Peyer's patch (tissue), 4 donors: Measurements from ENCODE around the gene SMIM10. TPM values are rescaled to one million over a fixed set of nuclear protein-coding genes. Genes with fewer than 3 reads are reported as not detected.
A peak's percentile ranks its signal among the peaks of the same experiment; 100 is the strongest.
"Not testable (repeated sequence)": the region's sequence is repeated elsewhere in the genome, so short reads cannot be mapped to it uniquely, and the experiment has no call there.

Source experiments
- DNase-seq, 3 donors: peaks; one replicate each; pipeline ENCODE4 v3.0.0-alpha.2; 2017 to 2019
- H3K27ac ChIP-seq, 4 donors: fragments of 200-600 bp; sonication (generic); one replicate each; pipeline ENCODE4 v1.5.1; 2016 to 2019
- H3K27me3 ChIP-seq, 2 donors: fragments of 200-600 bp; sonication (generic); one replicate each; pipeline ENCODE4 v1.5.1; 2019
- H3K36me3 ChIP-seq, 3 donors: fragments of 200-600 bp; sonication (generic); one replicate each; pipeline ENCODE4 v1.5.1; 2016 to 2019
- H3K4me1 ChIP-seq, 4 donors: fragments of 200-600 bp; sonication (generic); one replicate each; pipeline ENCODE4 v1.5.1; 2016 to 2019
- H3K4me3 ChIP-seq, 4 donors: fragments of 200-600 bp; sonication (generic); 1 replicate in 3 of 4; 2 replicates in 1 of 4; pipeline ENCODE4 v1.5.1; 2016 to 2019; ENCODE audit warnings: mild to moderate bottlenecking in 1 of 4
- H3K9me3 ChIP-seq, 4 donors: fragments of 200-600 bp; sonication (generic); one replicate each; pipeline ENCODE4 v1.5.1; 2016 to 2019; ENCODE audit warnings: mild to moderate bottlenecking in 1 of 4
- POLR2A ChIP-seq, 2 donors: fragments of 450-650 bp; IDR thresholded peaks; one replicate each; pipeline ENCODE4 v1.5.1; 2017; ENCODE audit warnings: antibody characterized with exemption in 2 of 2, mild to moderate bottlenecking in 2 of 2, moderate library complexity in 2 of 2
- total RNA-seq, 4 donors: library from RNA; depleted of rRNA; stranded (reverse); fragments of >200 nt; gene quantifications; one replicate each; pipeline ENCODE4 v1.1.0, GENCODE V29; 2016
- TF ChIP-seq, protein P1 (sequence below), 6 experiments: fragments of 450-650 bp in 4 of 6; fragments of 200-600 bp in 2 of 6; sonication (generic) in 1 of 6; IDR thresholded peaks; one replicate each; pipeline ENCODE4 v1.5.1; 2017 to 2019; ENCODE audit warnings: antibody characterized with exemption in 6 of 6, mild to moderate bottlenecking in 3 of 6, moderate library complexity in 1 of 6

SMIM10 gene
- 1 to 10 TPM in 2 of 4 donors, not detected in 2; 2.4 to 4.1 TPM for total RNA-seq

DNA sequence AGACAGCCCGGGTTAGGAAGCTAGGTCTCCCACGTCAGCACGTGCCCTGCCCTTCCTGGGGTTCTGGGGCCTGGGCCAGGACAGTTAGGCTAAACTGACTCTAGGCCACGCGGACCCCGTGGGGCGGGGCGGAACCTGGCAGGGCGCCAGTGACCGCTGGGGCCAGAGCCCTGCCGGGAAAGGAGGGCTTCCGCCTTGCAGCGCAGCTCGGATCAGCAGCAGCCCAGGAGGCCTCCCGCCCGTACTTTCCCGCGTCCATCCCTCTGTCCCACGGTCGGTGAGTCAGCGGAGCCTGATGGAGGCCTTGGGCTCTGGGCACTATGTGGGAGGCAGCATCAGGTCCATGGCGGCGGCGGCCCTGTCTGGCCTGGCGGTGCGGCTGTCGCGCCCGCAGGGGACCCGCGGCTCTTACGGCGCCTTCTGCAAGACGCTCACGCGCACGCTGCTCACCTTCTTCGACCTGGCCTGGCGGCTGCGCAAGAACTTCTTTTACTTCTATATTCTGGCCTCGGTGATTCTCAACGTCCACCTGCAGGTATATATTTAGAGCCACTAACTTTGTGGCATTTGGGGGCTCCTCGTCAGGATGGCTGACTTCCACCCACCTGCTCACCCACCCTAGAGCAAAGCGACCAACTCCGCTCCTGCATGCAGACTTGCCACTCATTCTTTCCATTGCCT is at the start of gene SMIM10:
TSS of gene SMIM10 (plus strand) at position 191 of the 681 bp plus-strand sequence. CDS start at position 296, 105 bp downstream.
- TF ChIP-seq, protein P1, sequence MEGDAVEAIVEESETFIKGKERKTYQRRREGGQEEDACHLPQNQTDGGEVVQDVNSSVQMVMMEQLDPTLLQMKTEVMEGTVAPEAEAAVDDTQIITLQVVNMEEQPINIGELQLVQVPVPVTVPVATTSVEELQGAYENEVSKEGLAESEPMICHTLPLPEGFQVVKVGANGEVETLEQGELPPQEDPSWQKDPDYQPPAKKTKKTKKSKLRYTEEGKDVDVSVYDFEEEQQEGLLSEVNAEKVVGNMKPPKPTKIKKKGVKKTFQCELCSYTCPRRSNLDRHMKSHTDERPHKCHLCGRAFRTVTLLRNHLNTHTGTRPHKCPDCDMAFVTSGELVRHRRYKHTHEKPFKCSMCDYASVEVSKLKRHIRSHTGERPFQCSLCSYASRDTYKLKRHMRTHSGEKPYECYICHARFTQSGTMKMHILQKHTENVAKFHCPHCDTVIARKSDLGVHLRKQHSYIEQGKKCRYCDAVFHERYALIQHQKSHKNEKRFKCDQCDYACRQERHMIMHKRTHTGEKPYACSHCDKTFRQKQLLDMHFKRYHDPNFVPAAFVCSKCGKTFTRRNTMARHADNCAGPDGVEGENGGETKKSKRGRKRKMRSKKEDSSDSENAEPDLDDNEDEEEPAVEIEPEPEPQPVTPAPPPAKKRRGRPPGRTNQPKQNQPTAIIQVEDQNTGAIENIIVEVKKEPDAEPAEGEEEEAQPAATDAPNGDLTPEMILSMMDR (IDR thresholded peaks at IDR 0.05), result no peak
- H3K4me1 ChIP-seq, result no peaks in the 10 kb centered on the region
- no peaks in the 10 kb centered on the region for H3K27me3 ChIP-seq
- peak within 1 kb of the TSS in 2 of 4 donors; percentile 26 to 38 for H3K27ac ChIP-seq
- H3K4me3 ChIP-seq, result peak within 1 kb of the TSS; percentile 30 to 49 (median 34)
- H3K9me3 ChIP-seq, result no peaks in the 10 kb centered on the region
- DNase-seq, result peak; percentile 19 to 69 (median 56)
- H3K36me3 ChIP-seq, result no peaks in the 10 kb centered on the region

DNA sequence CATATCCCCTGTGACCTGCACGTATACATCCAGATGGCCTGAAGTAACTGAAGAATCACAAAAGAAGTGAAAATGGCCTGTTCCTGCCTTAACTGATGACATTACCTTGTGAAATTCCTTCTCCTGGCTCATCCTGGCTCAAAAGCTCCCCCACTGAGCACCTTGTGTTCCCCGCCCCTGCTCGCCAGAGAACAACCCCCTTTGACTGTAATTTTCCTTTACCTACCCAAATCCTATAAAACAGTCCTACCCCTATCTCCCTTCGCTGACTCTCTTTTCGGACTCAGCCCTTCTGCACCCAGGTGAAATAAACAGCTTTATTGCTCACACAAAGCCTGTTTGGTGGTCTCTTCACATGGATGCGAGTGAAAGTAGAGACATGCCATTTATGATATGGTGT is 44.4 kb upstream of the SMIM10 start:
- not testable (repeated sequence) for H3K36me3 ChIP-seq, H3K27me3 ChIP-seq, H3K9me3 ChIP-seq, H3K27ac ChIP-seq, H3K4me1 ChIP-seq, DNase-seq, H3K4me3 ChIP-seq

DNA sequence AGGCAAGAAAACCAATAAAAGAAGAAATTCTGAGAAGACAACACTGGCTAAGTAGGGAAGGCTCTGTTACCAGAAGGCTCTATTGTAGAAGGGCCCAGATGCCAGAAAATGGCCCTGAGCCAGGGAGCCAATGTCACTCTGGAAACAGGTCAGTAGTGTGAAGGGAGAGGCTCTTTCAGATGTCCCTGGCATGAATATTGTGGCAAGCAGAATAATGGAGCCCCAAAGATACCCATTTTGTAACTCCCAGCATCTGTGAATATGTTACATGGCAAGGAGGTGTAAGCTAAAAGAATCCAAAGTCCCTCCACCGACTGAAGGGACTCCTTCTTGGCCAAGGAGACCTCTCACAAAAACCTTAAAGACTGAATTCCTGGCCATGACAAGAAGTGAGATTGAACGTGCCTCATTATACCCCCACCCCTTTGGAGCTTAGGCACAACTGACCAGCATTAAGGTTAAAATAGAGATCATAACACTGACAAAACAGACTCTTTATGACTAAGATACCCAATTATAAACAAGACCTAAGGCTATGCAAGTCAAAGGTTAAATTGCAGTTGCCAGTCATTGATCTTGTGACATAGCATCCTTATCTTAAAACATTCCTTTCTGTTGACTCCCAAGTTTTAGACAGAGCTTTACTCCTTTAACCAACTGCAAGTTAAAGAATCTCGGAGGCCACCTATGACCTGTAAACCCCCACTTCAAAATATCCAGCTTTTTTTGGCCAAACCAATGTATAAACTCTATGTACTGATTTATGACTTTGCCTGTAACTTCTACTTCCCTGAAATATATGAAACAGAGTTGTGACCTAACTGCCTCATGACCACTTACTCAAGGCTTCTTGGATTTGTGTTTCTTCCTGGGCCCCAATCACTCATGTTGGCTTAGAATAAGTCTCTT is 42.2 kb upstream of the SMIM10 start:
- H3K36me3 ChIP-seq, result no peaks in the 10 kb centered on the region
- DNase-seq, result no peak
- H3K9me3 ChIP-seq, result no peaks in the 10 kb centered on the region
- no peak overlapping the region for H3K4me3 ChIP-seq
- no peaks in the 10 kb centered on the region for H3K27me3 ChIP-seq
- H3K4me1 ChIP-seq, result no peaks in the 10 kb centered on the region
- H3K27ac ChIP-seq, result no peak overlapping the region
- TF ChIP-seq, protein P1 (IDR thresholded peaks at IDR 0.05), result no peak
- TF ChIP-seq POLR2A (IDR thresholded peaks at IDR 0.05), result no peak

DNA sequence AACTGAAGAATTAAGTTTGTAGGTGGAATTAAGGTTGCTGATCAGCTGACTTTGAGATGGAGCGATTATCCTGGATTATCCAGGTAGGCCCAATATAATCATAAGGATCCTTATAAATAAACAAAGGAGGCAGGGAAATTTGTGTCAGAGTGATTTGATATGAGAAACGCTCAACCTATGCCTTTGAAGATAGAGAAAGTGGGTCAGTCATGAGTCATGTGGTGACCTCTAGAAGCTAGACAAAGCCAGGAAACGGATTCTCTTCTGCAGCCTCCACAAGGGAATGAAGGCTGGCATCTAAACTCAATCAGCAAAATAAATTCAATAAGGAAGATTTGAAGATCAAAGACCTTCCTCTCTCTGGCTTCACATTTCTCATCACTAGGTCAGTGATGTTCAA is 41.5 kb upstream of the SMIM10 start:
- Histone ChIP-seq H3K4me1 (no peaks in the 10 kb centered on the region), H3K27ac (no peak overlapping the region), H3K27me3 (no peaks in the 10 kb centered on the region), H3K36me3 (no peaks in the 10 kb centered on the region), H3K4me3 (no peak overlapping the region), H3K9me3 (no peaks in the 10 kb centered on the region)
- no peak for TF ChIP-seq POLR2A (IDR thresholded peaks at IDR 0.05)
- TF ChIP-seq, protein P1 (IDR thresholded peaks at IDR 0.05), result no peak
- no peak for DNase-seq

DNA sequence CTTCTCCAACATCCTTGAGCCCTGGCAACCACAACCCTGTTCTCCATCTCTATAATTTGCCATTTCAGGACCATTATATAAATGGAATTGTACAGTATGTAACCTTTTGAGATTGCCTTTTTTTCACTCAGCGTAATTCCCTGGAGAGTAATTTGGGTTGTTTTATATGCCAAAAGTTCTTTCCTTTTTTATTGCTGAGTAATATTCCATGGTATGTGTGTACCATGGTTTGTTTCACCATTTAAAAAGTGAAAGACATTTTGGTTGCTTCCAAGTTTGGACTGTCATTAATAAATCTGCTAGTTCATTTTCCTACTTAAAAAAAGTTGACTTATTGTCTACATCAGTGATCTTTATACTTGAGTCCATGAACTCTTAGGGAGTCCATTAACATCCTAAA is 33.0 kb upstream of the SMIM10 start:
- no peak for TF ChIP-seq POLR2A (IDR thresholded peaks at IDR 0.05)
- TF ChIP-seq, protein P1 (IDR thresholded peaks at IDR 0.05), result no peak
- H3K27me3 ChIP-seq, result no peaks in the 10 kb centered on the region
- no peaks in the 10 kb centered on the region for H3K4me1 ChIP-seq
- no peak overlapping the region for H3K4me3 ChIP-seq
- H3K9me3 ChIP-seq, result no peaks in the 10 kb centered on the region
- H3K27ac ChIP-seq, result no peak overlapping the region
- DNase-seq, result no peak
- H3K36me3 ChIP-seq, result no peaks in the 10 kb centered on the region

DNA sequence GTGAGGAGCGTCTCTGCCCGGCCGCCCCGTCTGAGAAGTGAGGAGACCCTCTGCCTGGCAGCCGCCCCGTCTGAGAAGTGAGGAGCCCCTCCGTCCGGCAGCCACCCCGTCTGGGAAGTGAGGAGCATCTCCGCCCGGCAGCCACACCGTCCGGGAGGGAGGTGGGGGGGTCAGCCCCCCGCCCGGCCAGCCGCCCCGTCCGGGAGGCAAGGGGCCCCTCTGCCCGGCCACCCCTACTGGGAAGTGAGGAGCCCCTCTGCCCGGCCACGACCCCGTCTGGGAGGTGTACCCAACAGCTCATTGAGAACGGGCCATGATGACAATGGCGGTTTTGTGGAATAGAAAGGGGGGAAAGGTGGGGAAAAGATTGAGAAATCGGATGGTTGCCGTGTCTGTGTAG is 30.4 kb upstream of the SMIM10 start:
- not testable (repeated sequence) for DNase-seq, H3K9me3 ChIP-seq, H3K27me3 ChIP-seq, H3K27ac ChIP-seq, H3K36me3 ChIP-seq, H3K4me1 ChIP-seq, H3K4me3 ChIP-seq
